ENCODE measurements around the gene HOMER1. TPM values are rescaled to one million over a fixed set of nuclear protein-coding genes. Genes with fewer than 3 reads are reported as not detected.

HOMER1 gene
- 10.1 and 15.8 TPM in 2 replicates for total RNA-seq

GRCh38 chr5:79513704-79514390, at the start of gene HOMER1:
Gene HOMER1, minus strand, starts transcription at chr5:79514134. Its CDS starts 1,360 bp downstream, at chr5:79512774.

Other genes starting within 250 kb of the HOMER1 start
- gene TENT2, start 98.3 kb upstream of the HOMER1 start, total RNA-seq = 32.1 and 45.1 TPM in 2 replicates
- under 0.01 and 0.28 TPM in 2 replicates for gene CMYA5, start 175.7 kb upstream of the HOMER1 start, total RNA-seq

All from smooth muscle cell of the umbilical artery (primary cell).